ENCODE measurements around the gene MMS22L. TPM values are rescaled to one million over a fixed set of nuclear protein-coding genes. Genes with fewer than 3 reads are reported as not detected.

MMS22L gene
- total and polyA plus RNA-seq, 4 donors, result 1.5 to 27.0 (median 5.8) TPM

- Histone ChIP-seq H3K27me3 (ENCODE audit: control insufficient read depth in 3 of 3, insufficient read depth in 3 of 3, low read length in 2 of 3) (no peaks in the 10 kb centered on the region), H3K9ac (ENCODE audit: insufficient read depth in 1 of 2, low read length in 2 of 2) (no peak overlapping the region), H3K4me3 (no peak overlapping the region), H3K9me3 (ENCODE audit: control insufficient read depth in 4 of 4, insufficient read depth in 3 of 4, low read length in 3 of 4) (peaks cover 0 to 3% (median 0%) of the 10 kb centered on the region in 4 donors), H3K36me3 (ENCODE audit: control insufficient read depth in 4 of 4, insufficient read depth in 4 of 4, low read length in 4 of 4) (peaks cover 0 to 3% (median under 1%) of the 10 kb centered on the region in 4 donors), H3K4me1 (ENCODE audit: control insufficient read depth in 5 of 5, insufficient read depth in 5 of 5, low read length in 5 of 5) (no peaks in the 10 kb centered on the region), H3K27ac (ENCODE audit: low read depth in 1 of 2, low read length in 1 of 2) (no peak overlapping the region)
- WGBS, 2 donors, result 94 to 95% methylated on average over 3 of the region's 3 CpGs
- ATAC-seq (ENCODE audit: insufficient read depth, low FRiP score) (no peak), DNase-seq (no peak)
- no peak for TF ChIP-seq CTCF (IDR thresholded peaks at IDR 0.05; ENCODE audit: control extremely low read depth, extremely low read depth)
These were observed 129.0 kb downstream of the MMS22L start for GRCh38 chr6:97154015-97154414.

GRCh38 chr6:97151601-97152000, 131.4 kb downstream of the MMS22L start:
- Histone ChIP-seq H3K36me3 (ENCODE audit: control insufficient read depth in 4 of 4, insufficient read depth in 4 of 4, low read length in 4 of 4) (peaks cover 0 to 3% (median under 1%) of the 10 kb centered on the region in 4 donors), H3K9me3 (ENCODE audit: control insufficient read depth in 4 of 4, insufficient read depth in 3 of 4, low read length in 3 of 4) (peaks cover 0 to 3% (median 0%) of the 10 kb centered on the region in 4 donors), H3K27ac (ENCODE audit: low read depth in 1 of 2, low read length in 1 of 2) (no peak overlapping the region), H3K27me3 (ENCODE audit: control insufficient read depth in 3 of 3, insufficient read depth in 3 of 3, low read length in 2 of 3) (no peaks in the 10 kb centered on the region), H3K9ac (ENCODE audit: insufficient read depth in 1 of 2, low read length in 2 of 2) (no peak overlapping the region), H3K4me3 (no peak overlapping the region), H3K4me1 (ENCODE audit: control insufficient read depth in 5 of 5, insufficient read depth in 5 of 5, low read length in 5 of 5) (no peaks in the 10 kb centered on the region)
- ATAC-seq (ENCODE audit: insufficient read depth, low FRiP score) (no peak), DNase-seq (no peak)
- no peak for TF ChIP-seq CTCF (IDR thresholded peaks at IDR 0.05; ENCODE audit: control extremely low read depth, extremely low read depth)

DNA sequence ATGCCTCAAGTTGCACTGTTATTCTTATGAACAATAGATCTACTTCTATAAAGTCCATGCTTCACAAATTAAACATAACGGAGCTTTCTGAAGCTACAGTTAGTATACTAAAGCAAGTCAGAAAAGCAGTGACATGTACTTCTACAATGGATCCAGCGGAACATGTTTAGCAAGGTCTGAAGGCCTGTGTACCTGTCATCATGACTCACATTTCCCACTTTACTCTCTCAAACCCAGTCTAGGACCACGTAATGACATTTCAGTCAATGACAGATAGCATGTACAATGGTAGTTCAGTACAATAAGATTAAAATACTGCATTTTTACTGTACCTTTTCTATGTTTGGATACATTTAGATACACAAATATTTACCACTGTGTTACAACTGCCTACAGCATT, 132.1 kb downstream of the MMS22L start:
- H3K36me3 ChIP-seq (ENCODE audit: control insufficient read depth in 4 of 4, insufficient read depth in 4 of 4, low read length in 4 of 4), result peaks cover 0 to 3% (median under 1%) of the 10 kb centered on the region in 4 donors
- H3K27me3 ChIP-seq (ENCODE audit: control insufficient read depth in 3 of 3, insufficient read depth in 3 of 3, low read length in 2 of 3), result no peaks in the 10 kb centered on the region
- no peak for TF ChIP-seq CTCF (IDR thresholded peaks at IDR 0.05; ENCODE audit: control extremely low read depth, extremely low read depth)
- WGBS, 2 donors, result 97 to 100% methylated on average over 3 of the region's 3 CpGs
- H3K4me1 ChIP-seq (ENCODE audit: control insufficient read depth in 5 of 5, insufficient read depth in 5 of 5, low read length in 5 of 5), result no peaks in the 10 kb centered on the region
- peaks cover 0 to 3% (median 0%) of the 10 kb centered on the region in 4 donors for H3K9me3 ChIP-seq (ENCODE audit: control insufficient read depth in 4 of 4, insufficient read depth in 3 of 4, low read length in 3 of 4)
- H3K4me3 ChIP-seq, result no peak overlapping the region
- H3K9ac ChIP-seq (ENCODE audit: insufficient read depth in 1 of 2, low read length in 2 of 2), result no peak overlapping the region
- H3K27ac ChIP-seq (ENCODE audit: low read depth in 1 of 2, low read length in 1 of 2), result no peak overlapping the region
- no peak for ATAC-seq (ENCODE audit: insufficient read depth, low FRiP score)
- DNase-seq, result peak in 1 of 3 donors; percentile 2

- TF ChIP-seq CTCF (IDR thresholded peaks at IDR 0.05; ENCODE audit: control extremely low read depth, extremely low read depth), result no peak
- whole genome bisulfite sequencing, 2 donors, result 96 to 100% methylated on average over 1 of the region's 1 CpG
- no peak for DNase-seq
These were observed 135.6 kb downstream of the MMS22L start for GRCh38 chr6:97147421-97147820.

More at GRCh38 chr6:97147421-97147820, 135.6 kb downstream of the MMS22L start:
- H3K27me3 ChIP-seq (ENCODE audit: control insufficient read depth in 3 of 3, insufficient read depth in 3 of 3, low read length in 2 of 3), result no peaks in the 10 kb centered on the region
- H3K4me1 ChIP-seq (ENCODE audit: control insufficient read depth in 5 of 5, insufficient read depth in 5 of 5, low read length in 5 of 5), result no peaks in the 10 kb centered on the region
- H3K9me3 ChIP-seq (ENCODE audit: control insufficient read depth in 4 of 4, insufficient read depth in 3 of 4, low read length in 3 of 4), result no peaks in the 10 kb centered on the region
- H3K9ac ChIP-seq (ENCODE audit: insufficient read depth in 1 of 2, low read length in 2 of 2), result no peak overlapping the region
- peaks cover 0 to 3% (median under 1%) of the 10 kb centered on the region in 4 donors for H3K36me3 ChIP-seq (ENCODE audit: control insufficient read depth in 4 of 4, insufficient read depth in 4 of 4, low read length in 4 of 4)
- no peak overlapping the region for H3K4me3 ChIP-seq
- ATAC-seq (ENCODE audit: insufficient read depth, low FRiP score), result no peak
- no peak overlapping the region for H3K27ac ChIP-seq (ENCODE audit: low read depth in 1 of 2, low read length in 1 of 2)
